Measurements from ENCODE around the gene GMEB2. TPM values are rescaled to one million over a fixed set of nuclear protein-coding genes. Genes with fewer than 3 reads are reported as not detected.
"Not testable (repeated sequence)": the region's sequence is repeated elsewhere in the genome, so short reads cannot be mapped to it uniquely, and the experiment has no call there.

GMEB2 gene
- polyA plus RNA-seq, 4 donors, result 8.2 to 14.0 (median 12.5) TPM

- no peak for DNase-seq (ENCODE audit: low read depth in 4 of 4, low spot score in 2 of 4)
Observed at GRCh38 chr20:63618291-63618980, 8.5 kb downstream of the GMEB2 start.

- DNase-seq (ENCODE audit: low read depth in 4 of 4, low spot score in 2 of 4), result no peak
Observed at GRCh38 chr20:63617876-63618265, 9.0 kb downstream of the GMEB2 start.

GRCh38 chr20:63617092-63617875, 9.6 kb downstream of the GMEB2 start:
- DNase-seq (ENCODE audit: low read depth in 4 of 4, low spot score in 2 of 4), result no peak

- not testable (repeated sequence) for DNase-seq (ENCODE audit: low read depth in 4 of 4, low spot score in 2 of 4)
Observed at GRCh38 chr20:63613863-63614594, 12.9 kb downstream of the GMEB2 start.

- DNase-seq (ENCODE audit: low read depth in 4 of 4, low spot score in 2 of 4), result no peak
Observed at GRCh38 chr20:63612276-63612931, 14.5 kb downstream of the GMEB2 start.

- DNase-seq (ENCODE audit: low read depth in 4 of 4, low spot score in 2 of 4), result no peak
Observed at GRCh38 chr20:63611646-63612045, 15.3 kb downstream of the GMEB2 start.

GRCh38 chr20:63610581-63611435, 16.1 kb downstream of the GMEB2 start:
- DNase-seq (ENCODE audit: low read depth in 4 of 4, low spot score in 2 of 4), result no peak

GRCh38 chr20:63606686-63607085, 20.2 kb downstream of the GMEB2 start:
- no peak for DNase-seq (ENCODE audit: low read depth in 4 of 4, low spot score in 2 of 4)

GRCh38 chr20:63602321-63602720, 24.6 kb downstream of the GMEB2 start:
- DNase-seq (ENCODE audit: low read depth in 4 of 4, low spot score in 2 of 4), result no peak

GRCh38 chr20:63601679-63602078, 25.2 kb downstream of the GMEB2 start:
- not testable (repeated sequence) for DNase-seq (ENCODE audit: low read depth in 4 of 4, low spot score in 2 of 4)

- no peak for DNase-seq (ENCODE audit: low read depth in 4 of 4, low spot score in 2 of 4)
Observed at GRCh38 chr20:63599396-63600050, 27.4 kb downstream of the GMEB2 start.

GRCh38 chr20:63598479-63599395, 28.2 kb downstream of the GMEB2 start:
- DNase-seq (ENCODE audit: low read depth in 4 of 4, low spot score in 2 of 4), result no peak

GRCh38 chr20:63597651-63598478, 29.0 kb downstream of the GMEB2 start:
- no peak for DNase-seq (ENCODE audit: low read depth in 4 of 4, low spot score in 2 of 4)

- no peak for DNase-seq (ENCODE audit: low read depth in 4 of 4, low spot score in 2 of 4)
Observed at GRCh38 chr20:63596423-63596822, 30.5 kb downstream of the GMEB2 start.

GRCh38 chr20:63595416-63596127, 31.3 kb downstream of the GMEB2 start:
- no peak for DNase-seq (ENCODE audit: low read depth in 4 of 4, low spot score in 2 of 4)

GRCh38 chr20:63594043-63594561, 32.8 kb downstream of the GMEB2 start:
- DNase-seq (ENCODE audit: low read depth in 4 of 4, low spot score in 2 of 4), result no peak

GRCh38 chr20:63592661-63593060, 34.2 kb downstream of the GMEB2 start:
- no peak for DNase-seq (ENCODE audit: low read depth in 4 of 4, low spot score in 2 of 4)
